GM12878 (cell line): Measurements from ENCODE around the gene KIF3A. TPM values are rescaled to one million over a fixed set of nuclear protein-coding genes. Genes with fewer than 3 reads are reported as not detected.

Experiments used
- ATAC-seq: fragments of 200-7000 bp; cut with Tn5 transposase; 3 replicates; pipeline ENCODE4 v1.9.1; 2020; ENCODE audit warnings: mild to moderate bottlenecking, moderate library complexity
- BruUV-seq: library from RNA; stranded (reverse); fragments of 400-500 nt; replicated peaks from 2 replicates; lab custom pipeline; 2021; lab: Mats Ljungman, UMichigan
- CTCF ChIA-PET: fragments of 300-600 bp; sonication (Branson Sonifier 250); formaldehyde crosslinking; extraction: SDS; loops from one replicate; lab custom pipeline; 2021; ENCODE audit warnings: inconsistent platforms; lab: Yijun Ruan, JAX
- POLR2A ChIA-PET: fragments of 350-600 bp; formaldehyde crosslinking; extraction: SDS; loops from one replicate; lab custom pipeline; 2021; ENCODE audit warnings: inconsistent platforms; lab: Charles Lee
- RAD21 ChIA-PET: fragments of 300-600 bp; sonication (Branson Sonifier 250); formaldehyde crosslinking; loops from one replicate; lab custom pipeline; 2023; ENCODE audit warnings: antibody characterized with exemption; ENCODE audit not compliant: unreplicated experiment; lab: Charles Lee
- SMC1A ChIA-PET: fragments of 300-600 bp; sonication (Branson Sonifier 250); formaldehyde crosslinking; loops from one replicate; lab custom pipeline; 2023; ENCODE audit not compliant: unreplicated experiment, uncharacterized antibody; lab: Charles Lee
- DNase-seq: peaks from one replicate; pipeline ENCODE4 v3.0.0-alpha.2; 2011; ENCODE audit warnings: low read depth, low spot score
- FAIRE-seq: peaks from 3 replicates; lab custom pipeline; 2011; peaks lifted over from hg19 to GRCh38; lab: Jason Lieb, UNC
- H2AFZ ChIP-seq: 2 replicates; pipeline ENCODE4 v1.6.0; 2011; ENCODE audit warnings: low read depth, low read length, control low read depth; ENCODE audit not compliant: control insufficient read depth
- H3K27ac ChIP-seq: 2 replicates; pipeline ENCODE4 v1.5.1; 2011; ENCODE audit warnings: control low read depth; ENCODE audit not compliant: control insufficient read depth, insufficient read depth
- H3K27me3 ChIP-seq, 2 experiments: replicated peaks in 1 of 2; 2 replicates each; pipeline versions ENCODE4 v1.6.0 to v1.6.1; 2011; ENCODE audit warnings: low read length in 1 of 2; ENCODE audit not compliant: control insufficient read depth in 2 of 2, insufficient read depth in 2 of 2
- H3K36me3 ChIP-seq, 2 experiments: 2 replicates each; pipeline ENCODE4 v1.5.1; 2011; ENCODE audit warnings: low read length in 1 of 2; ENCODE audit not compliant: control insufficient read depth in 2 of 2, insufficient read depth in 2 of 2
- H3K4me1 ChIP-seq: 2 replicates; pipeline ENCODE4 v1.6.1; 2011; ENCODE audit warnings: mild to moderate bottlenecking, low read length, moderate library complexity, mixed read lengths; ENCODE audit not compliant: control insufficient read depth, insufficient read depth
- H3K4me2 ChIP-seq: 2 replicates; pipeline ENCODE4 v1.6.0; 2011; ENCODE audit warnings: control low read depth; ENCODE audit not compliant: control insufficient read depth, insufficient read depth
- H3K4me3 ChIP-seq: fragments of 200-600 bp; sonication (generic); 2 replicates; pipeline ENCODE4 v1.5.1; 2016
- H3K79me2 ChIP-seq: 2 replicates; pipeline ENCODE4 v1.6.0; 2011; ENCODE audit warnings: low read length; ENCODE audit not compliant: control insufficient read depth, insufficient read depth
- H3K9ac ChIP-seq: 2 replicates; pipeline ENCODE4 v1.8.0; 2011; ENCODE audit warnings: low read length, control low read depth, mixed read lengths; ENCODE audit not compliant: control insufficient read depth, insufficient read depth
- H3K9me3 ChIP-seq: replicated peaks from 3 replicates; pipeline ENCODE4 v1.5.1; 2011; ENCODE audit warnings: mild to moderate bottlenecking, low read length; ENCODE audit not compliant: control insufficient read depth, insufficient read depth
- H4K20me1 ChIP-seq: 2 replicates; pipeline ENCODE4 v1.6.0; 2011; ENCODE audit not compliant: control insufficient read depth, insufficient read depth
- BCL11A ChIP-seq: IDR thresholded peaks from 2 replicates; pipeline ENCODE4 v1.6.1; 2011; ENCODE audit warnings: low read depth, low read length
- GABPA ChIP-seq: IDR thresholded peaks from 2 replicates; pipeline ENCODE4 v1.6.1; 2014; ENCODE audit warnings: antibody characterized with exemption, low read depth, mild to moderate bottlenecking, inconsistent platforms
- KDM1A ChIP-seq: fragments of 200-600 bp; sonication (generic); IDR thresholded peaks from 2 replicates; pipeline ENCODE4 v1.6.1; 2016; ENCODE audit warnings: borderline replicate concordance
- SIX5 ChIP-seq: IDR thresholded peaks from 2 replicates; pipeline ENCODE4 v1.6.1; 2011; ENCODE audit warnings: mild to moderate bottlenecking, low read depth, low read length, moderate library complexity; ENCODE audit not compliant: severe bottlenecking
- TBL1XR1 ChIP-seq: IDR thresholded peaks from 2 replicates; pipeline ENCODE4 v1.6.1; 2012; ENCODE audit warnings: low read depth, low read length, improper control_type of control experiment
- ZBED1 ChIP-seq: IDR thresholded peaks from 2 replicates; pipeline ENCODE4 v1.6.1; 2016; ENCODE audit warnings: borderline replicate concordance
- ZNF217 ChIP-seq: fragments of 450-650 bp; IDR thresholded peaks from 2 replicates; pipeline ENCODE4 v1.6.1; 2017; ENCODE audit warnings: antibody characterized with exemption, mild to moderate bottlenecking
- ZNF274 ChIP-seq: IDR thresholded peaks from one replicate; pipeline ENCODE4 v1.8.0; 2011; ENCODE audit not compliant: insufficient read length, insufficient read depth
- ZSCAN29 ChIP-seq: fragments of 450-650 bp; IDR thresholded peaks from 2 replicates; pipeline ENCODE4 v1.6.1; 2017; ENCODE audit warnings: mild to moderate bottlenecking, moderate library complexity
- WGBS: methylation state at CpG from one replicate; pipeline ENCODE4 v1.1.6; 2016; ENCODE audit warnings: low lambda C conversion rate; ENCODE audit not compliant: insufficient replicate concordance, insufficient coverage; ENCODE audit errors: missing lambda C conversion rate; 5-methylcytosine and 5-hydroxymethylcytosine counted together
- in situ Hi-C: fragments of 300-500 bp; cut with MboI; formaldehyde crosslinking; loops from 9 replicates; pipeline ENCODE4 v1.14.3; 2018; ENCODE audit warnings: mixed read lengths
- intact Hi-C: fragments of 100-400 bp; cut with micrococcal nuclease; formaldehyde crosslinking; loops from one replicate; pipeline ENCODE4 v1.14.2; 2022; ENCODE audit not compliant: unreplicated experiment
- polyA plus RNA-seq, 11 experiments: library from polyadenylated mRNA; depleted of rRNA in 4 of 11; unstranded in 6 of 11; stranded (reverse) in 5 of 11; fragments of >200 nt; fragmentation: Nextera tagmentation in 4 of 11; fragmentation: Illumina TruSeq in 1 of 11; extraction: Ambion mirVana in 4 of 11; extraction: Trizol in 1 of 11; gene quantifications; 1 replicate in 1 of 11; 2 replicates in 10 of 11; pipeline versions ENCODE4 v1.2.1 to v1.2.3, GENCODE V29; 2011 to 2016; ENCODE audit warnings: inconsistent platforms in 2 of 11, missing spikeins in 2 of 11, low read depth in 1 of 11
- total RNA-seq, 4 experiments: library from RNA; depleted of rRNA in 3 of 4; stranded (reverse); fragments of >200 nt in 3 of 4; fragmentation: Illumina TruSeq in 1 of 4; extraction: Trizol in 1 of 4; gene quantifications; 2 replicates each; pipeline versions ENCODE4 v1.2.1 to v1.2.3, GENCODE V29; 2013 to 2021
- TF ChIP-seq, protein P1 (sequence below): fragments of 150-350 bp; IDR thresholded peaks from 2 replicates; pipeline ENCODE4 v1.6.1; 2016; ENCODE audit warnings: low read depth, low read length

KIF3A gene
- total and polyA plus RNA-seq, 10 of the 15 experiments (the other 5 are each of a cell fraction or from before 2014, with no cell fraction given): 2.7 to 36.5 (median 10.0) TPM

DNA sequence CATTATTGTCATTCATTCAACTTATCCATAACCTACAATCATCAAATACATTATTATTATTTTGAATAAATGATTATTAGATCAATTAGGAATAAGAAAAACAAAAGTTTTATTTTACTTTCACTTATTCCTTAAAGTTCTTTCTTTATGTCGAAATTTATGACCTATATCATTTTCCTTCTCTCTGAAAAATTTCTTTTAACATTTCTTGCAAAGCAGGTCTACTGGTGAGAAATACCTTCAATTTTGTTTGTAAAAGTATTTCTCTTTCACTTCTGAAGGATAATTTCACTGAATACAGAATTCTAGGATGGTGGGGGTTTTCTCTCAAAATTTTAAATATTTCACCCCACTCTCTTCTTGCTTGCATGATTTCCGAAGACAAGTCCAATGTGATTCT, 7.3 kb upstream of the KIF3A start:
- BruUV-seq: no TSS peak
- Histone ChIP-seq H3K36me3 (no peaks in the 10 kb centered on the region), H3K9me3 (no peaks in the 10 kb centered on the region; the same call in 2 of the 3 replicates), H3K4me3 (no peak overlapping the region), H3K27ac (no peak overlapping the region), H4K20me1 (no peaks in the 10 kb centered on the region), H3K9ac (no peak overlapping the region), H3K4me2 (no peak overlapping the region), H3K79me2 (no peaks in the 10 kb centered on the region), H3K27me3 (no peaks in the 10 kb centered on the region), H3K4me1 (peaks cover 2% of the 10 kb centered on the region), H2AFZ (no peak overlapping the region)
- ChIA-PET SMC1A (interaction anchor here (2.4 kb wide), 1 partner anchor 63 kb away, joined by 6 read pairs; no protein-coding TSS in a partner anchor), POLR2A (interaction anchor here (1.0 kb wide), 1 partner anchor 13 kb away, joined by 3 read pairs; no protein-coding TSS in a partner anchor), CTCF (interaction anchor here (1.2 to 1.8 kb wide), 5 partner anchors 10 to 219 kb away, joined by 3 to 6 read pairs (median 3); no protein-coding TSS in a partner anchor), RAD21 (no interaction called here)
- WGBS: 100% methylated on average over 2 of the region's 2 CpGs
- no peak for TF ChIP-seq BCL11A
- TF ChIP-seq SIX5: no peak
- TF ChIP-seq TBL1XR1: no peak
- no peak for TF ChIP-seq ZNF217
- no peak for TF ChIP-seq KDM1A
- TF ChIP-seq ZSCAN29: no peak
- no peak for TF ChIP-seq ZBED1
- no peak for TF ChIP-seq GABPA
- TF ChIP-seq, protein P1, sequence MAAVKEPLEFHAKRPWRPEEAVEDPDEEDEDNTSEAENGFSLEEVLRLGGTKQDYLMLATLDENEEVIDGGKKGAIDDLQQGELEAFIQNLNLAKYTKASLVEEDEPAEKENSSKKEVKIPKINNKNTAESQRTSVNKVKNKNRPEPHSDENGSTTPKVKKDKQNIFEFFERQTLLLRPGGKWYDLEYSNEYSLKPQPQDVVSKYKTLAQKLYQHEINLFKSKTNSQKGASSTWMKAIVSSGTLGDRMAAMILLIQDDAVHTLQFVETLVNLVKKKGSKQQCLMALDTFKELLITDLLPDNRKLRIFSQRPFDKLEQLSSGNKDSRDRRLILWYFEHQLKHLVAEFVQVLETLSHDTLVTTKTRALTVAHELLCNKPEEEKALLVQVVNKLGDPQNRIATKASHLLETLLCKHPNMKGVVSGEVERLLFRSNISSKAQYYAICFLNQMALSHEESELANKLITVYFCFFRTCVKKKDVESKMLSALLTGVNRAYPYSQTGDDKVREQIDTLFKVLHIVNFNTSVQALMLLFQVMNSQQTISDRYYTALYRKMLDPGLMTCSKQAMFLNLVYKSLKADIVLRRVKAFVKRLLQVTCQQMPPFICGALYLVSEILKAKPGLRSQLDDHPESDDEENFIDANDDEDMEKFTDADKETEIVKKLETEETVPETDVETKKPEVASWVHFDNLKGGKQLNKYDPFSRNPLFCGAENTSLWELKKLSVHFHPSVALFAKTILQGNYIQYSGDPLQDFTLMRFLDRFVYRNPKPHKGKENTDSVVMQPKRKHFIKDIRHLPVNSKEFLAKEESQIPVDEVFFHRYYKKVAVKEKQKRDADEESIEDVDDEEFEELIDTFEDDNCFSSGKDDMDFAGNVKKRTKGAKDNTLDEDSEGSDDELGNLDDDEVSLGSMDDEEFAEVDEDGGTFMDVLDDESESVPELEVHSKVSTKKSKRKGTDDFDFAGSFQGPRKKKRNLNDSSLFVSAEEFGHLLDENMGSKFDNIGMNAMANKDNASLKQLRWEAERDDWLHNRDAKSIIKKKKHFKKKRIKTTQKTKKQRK: no peak
- TF ChIP-seq ZNF274: no peak
- DNase-seq: no peak
- ATAC-seq: no peak
- in situ Hi-C loops: no loop called here
- no peak for FAIRE-seq
- intact Hi-C loops: no loop called here
